ENCODE measurements around the gene LANCL1.
A peak's percentile ranks its signal among the peaks of the same experiment; 100 is the strongest.

The LANCL1 gene, protein sequence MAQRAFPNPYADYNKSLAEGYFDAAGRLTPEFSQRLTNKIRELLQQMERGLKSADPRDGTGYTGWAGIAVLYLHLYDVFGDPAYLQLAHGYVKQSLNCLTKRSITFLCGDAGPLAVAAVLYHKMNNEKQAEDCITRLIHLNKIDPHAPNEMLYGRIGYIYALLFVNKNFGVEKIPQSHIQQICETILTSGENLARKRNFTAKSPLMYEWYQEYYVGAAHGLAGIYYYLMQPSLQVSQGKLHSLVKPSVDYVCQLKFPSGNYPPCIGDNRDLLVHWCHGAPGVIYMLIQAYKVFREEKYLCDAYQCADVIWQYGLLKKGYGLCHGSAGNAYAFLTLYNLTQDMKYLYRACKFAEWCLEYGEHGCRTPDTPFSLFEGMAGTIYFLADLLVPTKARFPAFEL

DNA sequence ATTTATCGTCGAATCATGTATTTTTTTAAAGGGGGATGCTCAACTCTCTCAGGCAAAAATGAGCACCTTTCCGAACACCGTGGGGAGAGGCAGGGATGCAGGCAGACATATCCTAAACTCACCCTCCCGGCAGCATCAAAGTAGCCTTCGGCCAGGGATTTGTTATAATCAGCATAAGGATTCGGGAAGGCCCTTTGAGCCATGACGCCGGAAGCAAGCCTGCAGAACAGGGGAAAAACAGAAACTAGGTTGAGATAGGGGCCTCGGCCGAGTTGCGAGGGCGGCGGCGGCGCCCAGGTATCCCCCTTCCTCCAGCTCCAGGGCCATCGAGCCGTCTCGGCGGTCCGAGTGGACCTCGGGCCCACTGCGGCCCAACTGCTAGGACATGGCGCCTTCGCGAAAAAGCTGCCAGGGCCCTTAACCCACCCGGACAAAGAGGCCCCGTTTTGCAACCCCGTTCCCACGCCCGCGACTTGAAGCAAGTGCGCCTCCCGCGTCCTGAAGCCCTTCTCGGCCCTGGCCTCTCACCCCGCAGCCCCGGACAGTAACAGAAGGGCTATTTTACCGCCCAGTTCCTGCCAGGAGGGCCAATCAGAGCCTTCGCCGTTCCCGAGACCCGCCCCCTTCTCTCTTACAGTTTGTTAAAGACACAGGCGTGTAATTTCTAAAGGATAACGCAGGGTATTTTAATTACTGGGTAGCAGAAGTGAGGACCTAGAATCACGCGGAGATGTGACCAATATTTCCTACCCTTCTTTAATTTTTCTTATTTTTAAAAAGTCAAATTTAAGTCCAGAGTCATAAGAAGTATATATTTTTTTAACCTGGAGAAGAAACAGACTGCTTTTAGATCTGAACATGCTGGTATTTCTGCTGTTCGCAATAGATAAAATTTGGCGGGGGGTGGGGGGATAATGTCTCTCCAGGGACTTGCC lies at the start of gene LANCL1:
TSS of gene LANCL1 (minus strand) at position 566 of the 935 bp plus-strand sequence. CDS start at position 203, 363 bp downstream.
- peak; percentile 90 for DNase-seq

DNA sequence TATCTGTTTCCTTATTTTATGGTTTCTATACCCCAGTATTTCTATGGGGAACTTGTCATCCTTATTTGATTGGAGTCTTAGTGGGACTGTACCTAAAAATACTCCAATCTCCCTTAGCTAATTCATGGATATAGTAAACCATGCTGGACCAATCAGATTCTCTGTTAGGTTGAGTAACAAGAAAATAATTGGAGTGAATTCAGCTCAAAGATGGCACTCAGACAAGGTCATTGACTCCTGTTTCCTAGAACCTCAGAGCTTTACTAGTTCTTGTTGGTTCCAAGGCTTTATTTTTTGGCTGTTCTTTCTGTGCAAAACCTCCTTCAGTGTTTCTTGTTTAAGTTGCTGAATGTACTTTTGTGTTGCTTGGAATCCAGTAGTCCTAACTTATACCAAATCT lies 48.0 kb upstream of the LANCL1 start:
- no peak for DNase-seq

DNA sequence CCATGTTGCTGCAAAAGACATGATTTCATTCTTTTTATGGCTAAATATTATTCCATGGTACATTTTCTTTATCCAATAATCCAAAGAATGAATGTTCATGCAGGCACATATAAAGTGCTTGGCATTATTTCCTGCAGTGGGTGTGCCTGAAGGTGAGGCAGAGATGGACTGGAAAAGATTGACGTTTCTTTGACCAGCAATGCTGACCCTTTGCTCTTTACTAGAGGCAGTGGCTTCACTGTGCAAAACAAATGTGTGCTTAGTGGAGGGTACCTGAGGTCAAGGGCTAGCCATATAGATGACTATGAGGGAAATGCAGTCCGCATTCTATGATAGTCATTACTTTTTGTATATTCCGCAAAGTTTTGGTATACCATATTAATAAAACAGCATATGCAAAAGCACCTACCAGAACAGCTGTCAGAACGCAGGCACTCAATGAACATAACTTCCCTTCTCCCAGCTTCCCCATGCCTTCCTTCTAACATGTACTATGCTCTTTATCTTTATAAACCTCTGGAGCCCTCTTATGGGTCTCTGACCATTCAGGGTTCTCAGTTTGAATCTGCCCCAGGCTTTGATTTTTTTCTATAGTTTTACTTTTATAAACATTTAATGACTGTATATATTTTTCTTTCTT lies 47.2 kb upstream of the LANCL1 start:
- DNase-seq = no peak

DNA sequence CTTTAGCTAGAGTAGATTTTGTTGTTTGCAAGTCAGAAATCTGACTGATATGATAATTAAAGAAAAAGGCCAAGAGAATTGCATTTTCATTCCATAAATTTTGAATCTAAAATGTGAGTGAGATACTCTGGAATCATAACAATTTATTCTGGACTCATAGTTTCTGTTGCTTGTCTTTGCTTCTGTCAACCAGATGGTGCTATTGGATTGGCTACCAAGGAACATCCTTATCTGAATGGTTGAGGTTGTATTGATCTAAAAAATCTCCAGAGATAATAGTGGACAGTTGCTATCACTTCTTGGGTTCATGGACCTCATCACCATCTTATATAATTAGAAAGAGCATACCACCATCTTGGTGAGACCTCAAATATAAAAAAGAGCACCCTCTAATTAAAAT lies 45.8 kb upstream of the LANCL1 start:
- DNase-seq = no peak

DNA sequence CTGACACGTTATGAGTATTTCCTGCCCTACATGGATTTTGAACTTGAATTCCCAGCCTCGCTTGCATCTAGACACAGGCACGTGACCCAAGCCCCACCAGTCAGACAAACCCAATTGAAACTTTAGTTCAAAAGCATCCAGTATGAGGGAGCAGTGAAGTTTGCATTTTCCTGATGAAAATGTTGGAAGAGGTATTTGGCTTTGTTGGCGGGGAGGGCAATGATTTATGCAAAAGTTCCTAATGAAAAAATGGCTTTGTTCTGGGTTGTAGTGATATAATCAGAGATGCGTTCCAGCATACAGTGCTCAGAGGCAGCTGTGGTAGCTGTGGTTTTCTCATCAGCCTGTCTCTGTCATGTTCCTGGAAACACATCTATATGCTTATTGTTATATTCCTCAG lies 43.0 kb upstream of the LANCL1 start:
- no peak for DNase-seq

DNA sequence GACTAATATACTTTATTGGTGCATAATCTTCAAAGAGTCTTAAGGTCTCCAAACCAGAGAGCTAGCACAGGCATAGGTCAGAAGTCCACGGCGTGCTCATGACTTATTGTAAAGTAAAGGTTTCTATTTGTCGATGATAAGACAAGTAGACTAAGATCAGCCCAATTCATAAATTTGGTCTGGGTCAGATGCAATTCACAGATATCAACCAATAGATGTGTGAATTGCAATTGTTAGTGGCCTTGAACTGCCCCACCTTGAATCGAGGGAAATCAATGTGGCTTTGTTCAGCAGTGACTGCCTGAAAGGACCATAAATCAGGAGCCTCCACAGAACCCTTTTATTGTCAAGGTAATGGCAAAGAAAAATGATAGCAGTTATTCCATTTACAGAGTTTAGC lies 40.7 kb upstream of the LANCL1 start:
- no peak for DNase-seq

DNA sequence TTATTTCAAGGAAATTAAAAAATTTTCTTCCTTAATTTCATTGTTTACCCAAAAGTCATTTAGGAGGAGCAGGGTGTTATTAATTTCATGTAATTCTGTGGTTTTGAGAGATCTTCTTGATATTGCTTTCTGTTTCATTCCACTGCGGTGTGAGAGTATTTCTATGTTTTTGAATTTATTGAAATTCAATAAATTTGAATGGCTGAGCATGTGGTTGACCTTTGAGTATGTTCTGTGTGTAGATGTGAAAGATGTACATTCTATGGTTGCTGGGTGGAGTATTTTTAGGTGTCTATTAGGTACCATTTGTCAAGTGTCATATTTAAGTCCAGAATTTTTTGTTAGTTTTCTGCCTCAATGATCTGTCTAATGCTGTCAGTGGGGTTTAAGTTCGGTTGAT lies 39.4 kb upstream of the LANCL1 start:
- no peak for DNase-seq

DNA sequence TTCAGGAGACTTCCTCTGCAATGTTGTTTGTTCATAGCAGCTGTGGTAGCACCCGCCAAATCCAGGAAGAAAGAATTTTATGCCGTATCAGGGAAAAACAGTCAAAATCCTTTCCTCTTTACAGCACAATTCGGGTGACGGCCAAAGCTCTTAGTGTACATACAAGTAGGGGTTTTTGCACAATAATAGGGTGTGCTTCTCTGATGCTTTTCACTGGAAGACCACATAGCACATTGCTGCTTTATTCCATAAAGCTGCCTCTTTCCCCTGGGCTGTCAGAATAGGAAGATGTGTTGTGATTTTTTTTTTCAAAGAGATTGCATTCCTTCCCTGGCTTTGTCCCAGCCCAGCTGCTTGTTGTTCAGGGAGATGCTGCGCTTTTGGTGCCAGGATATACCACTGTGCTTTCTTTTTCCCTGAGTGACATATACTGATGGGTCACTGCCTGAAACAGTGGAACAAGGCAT lies 27.2 kb upstream of the LANCL1 start:
- peak; percentile 28 for DNase-seq

DNA sequence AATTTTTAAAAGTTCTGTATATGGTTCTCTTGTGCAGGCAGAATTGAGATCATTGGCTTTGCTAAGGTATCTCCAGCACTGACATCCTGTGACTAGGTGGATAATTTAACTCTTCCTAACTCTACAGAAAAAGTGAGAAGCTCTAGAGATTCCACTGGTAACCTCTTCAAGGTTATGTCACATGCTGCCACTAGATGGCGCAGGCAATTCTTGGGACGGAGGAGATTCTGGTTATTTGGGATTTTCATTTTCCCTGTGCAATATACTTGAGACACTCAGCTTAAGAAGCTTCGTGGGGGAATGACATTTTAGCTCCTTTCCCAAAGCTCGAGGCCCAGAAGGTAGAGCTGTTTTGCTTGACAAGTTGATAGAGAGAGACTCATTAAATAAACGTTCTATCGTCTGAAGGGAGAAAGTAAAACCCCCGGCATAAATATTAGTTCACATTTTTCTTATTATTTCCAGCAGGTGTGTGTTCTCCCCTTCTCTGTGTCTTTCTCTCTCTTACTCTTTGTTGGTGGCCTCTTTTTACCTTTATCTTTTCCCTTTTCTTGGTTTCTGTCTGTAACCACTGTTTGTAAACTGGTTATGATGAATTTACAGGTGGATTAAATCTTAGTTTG lies 26.6 kb upstream of the LANCL1 start:
- DNase-seq = peak; percentile 67

DNA sequence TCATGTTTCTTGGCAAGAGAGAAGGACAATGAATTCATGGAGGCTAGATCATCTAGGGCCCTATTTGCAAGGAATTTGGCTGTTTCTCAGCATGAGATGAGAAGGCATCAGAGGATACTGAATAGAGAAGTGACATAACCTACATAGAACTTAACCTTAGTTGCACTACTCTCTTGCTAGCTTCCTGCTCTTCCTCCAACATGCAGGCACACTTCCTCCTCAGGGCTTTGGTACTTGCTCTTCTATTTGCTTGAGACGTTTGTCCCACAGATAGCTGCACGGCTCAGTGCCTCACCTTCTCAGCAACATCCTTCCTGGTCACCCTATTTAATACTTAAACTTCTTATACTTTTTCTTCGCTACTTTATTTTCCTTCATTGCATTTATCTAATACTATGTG lies 20.0 kb upstream of the LANCL1 start:
- DNase-seq = no peak

DNA sequence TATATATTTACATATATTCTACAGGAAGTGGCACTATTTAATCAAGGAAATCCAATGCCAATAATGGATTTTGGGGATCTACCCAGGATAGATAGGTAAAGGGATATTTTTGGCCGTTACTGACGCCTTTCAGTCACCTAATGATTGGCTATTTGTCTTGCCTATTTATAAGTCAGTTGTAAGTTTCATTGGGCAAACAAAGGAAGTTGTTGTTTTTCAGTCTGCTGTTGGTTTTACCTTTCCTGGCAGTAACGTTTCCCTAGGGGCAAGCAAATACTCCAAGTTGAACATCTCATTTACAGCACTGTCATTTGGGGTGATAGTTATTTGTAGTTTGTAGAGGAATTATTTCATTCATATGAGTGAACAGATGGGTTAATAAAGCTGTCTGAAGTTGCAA lies 17.0 kb upstream of the LANCL1 start:
- peak; percentile 22 for DNase-seq

DNA sequence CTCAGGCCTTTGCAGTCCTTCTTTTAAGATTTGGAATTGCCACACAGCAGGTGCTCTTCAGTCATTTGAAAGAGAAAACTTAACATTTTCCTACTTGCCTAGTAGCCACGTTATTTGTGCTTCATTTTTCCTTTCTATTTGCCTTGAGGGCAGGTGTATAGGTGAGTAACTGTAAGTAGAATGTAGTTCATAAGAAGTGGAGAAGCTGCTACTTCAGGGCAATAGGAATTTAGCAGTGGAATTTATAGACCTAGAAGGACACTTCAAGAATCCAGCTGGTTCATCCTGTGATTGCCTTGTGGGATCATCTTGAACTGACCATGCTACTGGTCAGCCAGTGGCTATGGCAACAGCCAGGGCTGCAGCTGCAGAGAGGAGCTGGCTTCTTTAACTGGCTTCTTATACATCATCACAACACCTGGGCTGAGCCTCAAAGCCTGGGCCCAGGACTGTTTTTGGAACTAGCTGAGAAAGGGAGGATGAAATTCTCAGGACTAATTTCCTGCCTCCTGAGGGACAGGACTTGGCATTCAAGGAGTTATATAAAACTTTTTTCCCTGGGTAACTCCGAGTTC lies 5.1 kb upstream of the LANCL1 start:
- no peak for DNase-seq

DNA sequence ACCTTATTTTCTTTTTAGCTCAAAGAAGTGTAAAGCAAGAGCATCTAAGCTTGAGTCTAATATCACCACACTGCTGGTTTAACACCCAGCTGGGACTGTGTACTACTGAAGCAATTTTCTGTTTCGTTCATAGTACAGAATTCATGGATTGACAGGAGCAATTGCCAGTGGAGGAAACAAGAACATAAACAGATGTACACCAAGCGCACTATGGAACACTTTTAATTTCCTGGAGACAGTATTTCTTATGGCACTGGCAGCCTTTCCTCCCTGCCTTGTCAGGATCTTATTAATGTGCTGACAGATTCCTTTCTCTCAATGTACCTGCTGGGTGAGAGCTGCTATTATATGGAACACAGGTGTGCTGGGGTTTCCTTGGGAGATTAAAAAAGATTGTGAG lies 4.2 kb upstream of the LANCL1 start:
- no peak for DNase-seq

DNA sequence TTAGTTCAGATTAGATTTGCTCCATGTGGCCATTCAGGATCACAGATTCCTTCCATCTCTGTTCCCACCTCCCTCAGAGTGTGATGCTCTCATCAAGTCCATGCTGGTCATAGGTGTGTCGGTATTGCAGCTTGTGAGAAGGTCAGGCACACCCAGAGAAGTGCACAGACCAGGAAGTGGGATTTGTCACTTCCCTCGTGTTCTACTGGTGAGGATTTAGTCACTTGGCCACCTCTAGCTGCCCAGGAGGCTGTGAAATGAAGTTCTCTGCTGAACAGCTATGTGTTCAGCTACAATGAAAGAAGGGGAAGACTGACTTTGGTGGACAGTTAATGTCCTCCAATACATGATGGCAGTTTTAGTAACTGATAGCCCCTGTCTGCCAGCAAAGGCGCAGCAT lies 3.5 kb upstream of the LANCL1 start:
- DNase-seq = no peak

DNA sequence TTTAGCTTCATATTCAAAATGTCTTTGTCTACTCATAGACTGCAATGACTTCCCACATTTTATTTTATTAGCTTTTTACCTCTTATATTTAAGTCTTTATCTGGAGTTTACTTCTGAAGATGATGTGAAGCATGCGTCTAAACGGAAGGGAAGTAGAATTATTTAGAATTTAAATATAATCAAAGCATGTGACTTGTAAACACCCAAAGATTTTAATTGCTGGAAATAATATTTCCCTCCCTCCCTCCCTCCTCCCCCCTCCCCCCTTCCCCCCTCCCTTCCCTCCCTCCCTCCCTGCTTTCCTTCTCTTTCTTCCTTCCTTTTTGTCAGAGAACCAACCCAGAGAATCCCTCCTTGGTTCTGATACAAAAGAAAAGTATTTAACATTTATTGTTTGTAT lies 2.1 kb upstream of the LANCL1 start:
- DNase-seq = no peak

DNA sequence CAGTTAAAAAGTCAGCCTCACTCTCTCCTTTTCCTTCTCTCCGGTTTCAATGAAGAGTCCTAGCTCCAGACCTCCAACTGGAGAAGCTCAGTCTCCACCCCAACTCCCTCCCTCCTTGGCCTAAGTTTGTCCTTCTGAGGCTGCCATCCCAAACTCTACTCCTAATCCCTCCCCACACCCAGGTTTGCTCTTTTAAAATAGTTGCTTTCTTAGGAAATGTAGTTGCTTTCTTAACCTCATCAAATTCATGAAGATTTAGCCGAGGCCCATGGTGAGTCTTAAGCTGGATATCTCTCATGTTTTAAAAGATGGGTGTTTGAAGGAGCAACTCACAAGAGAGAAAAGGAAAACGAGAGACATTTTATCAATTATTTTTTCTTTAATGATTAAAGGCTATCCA lies 937 bp upstream of the LANCL1 start:
- peak; percentile 6 for DNase-seq

DNA sequence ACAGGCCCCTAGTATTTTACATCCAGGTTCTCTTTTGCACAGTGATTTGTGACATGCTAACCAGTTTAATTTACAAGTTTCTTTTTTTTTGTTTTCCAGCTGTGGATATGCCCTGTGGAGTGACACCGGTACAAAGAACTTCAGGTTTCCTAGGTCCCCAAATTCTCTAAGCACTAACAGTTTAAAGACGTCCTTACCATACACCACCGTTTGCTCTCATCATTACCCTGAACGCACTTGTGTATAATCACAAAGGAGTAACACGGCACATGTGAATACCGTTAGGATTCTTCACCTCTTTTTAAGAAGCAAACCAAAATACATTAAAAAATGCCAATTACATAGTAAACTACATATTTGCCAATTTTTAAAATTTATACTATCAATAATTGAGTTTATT lies 853 bp downstream of the LANCL1 start:
- peak; percentile 14 for DNase-seq

DNA sequence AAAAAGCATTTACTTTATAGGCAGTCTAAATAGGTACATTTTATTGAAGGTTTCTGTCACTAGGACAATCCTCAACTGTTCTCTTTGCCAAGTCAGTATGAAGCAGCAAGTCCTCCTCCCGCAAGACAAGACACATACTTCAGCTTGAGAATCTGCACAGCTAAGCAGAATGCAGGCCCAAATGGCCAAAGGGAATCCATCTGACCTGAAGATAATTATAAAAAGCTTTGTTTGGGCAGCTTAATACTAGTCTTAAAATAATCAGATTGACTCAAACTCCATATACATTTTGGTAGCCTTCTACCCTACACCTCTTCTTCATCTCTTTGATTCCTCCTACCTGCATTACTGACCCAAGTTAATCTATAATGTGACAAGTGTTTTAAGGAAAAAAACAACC lies 1.8 kb downstream of the LANCL1 start:
- no peak for DNase-seq

DNA sequence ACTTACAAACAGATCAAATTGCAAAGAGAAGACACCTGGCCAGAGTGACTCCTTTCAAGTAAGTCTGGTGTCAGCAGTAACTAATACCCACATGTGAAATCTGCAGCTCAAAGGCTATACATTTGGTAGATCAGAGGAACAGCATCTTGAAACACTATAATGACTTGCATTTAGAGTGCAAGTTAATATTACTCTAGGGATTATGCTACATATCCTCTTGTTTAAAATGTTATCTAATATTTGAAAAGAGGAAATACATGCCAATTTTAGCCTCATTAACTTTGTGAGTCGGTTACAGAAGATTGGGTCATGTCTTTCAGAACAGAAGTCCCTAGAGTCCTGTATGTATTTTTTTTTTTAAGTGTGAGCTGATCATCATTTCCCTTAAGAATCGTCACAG lies 15.2 kb downstream of the LANCL1 start:
- peak; percentile 73 for DNase-seq

DNA sequence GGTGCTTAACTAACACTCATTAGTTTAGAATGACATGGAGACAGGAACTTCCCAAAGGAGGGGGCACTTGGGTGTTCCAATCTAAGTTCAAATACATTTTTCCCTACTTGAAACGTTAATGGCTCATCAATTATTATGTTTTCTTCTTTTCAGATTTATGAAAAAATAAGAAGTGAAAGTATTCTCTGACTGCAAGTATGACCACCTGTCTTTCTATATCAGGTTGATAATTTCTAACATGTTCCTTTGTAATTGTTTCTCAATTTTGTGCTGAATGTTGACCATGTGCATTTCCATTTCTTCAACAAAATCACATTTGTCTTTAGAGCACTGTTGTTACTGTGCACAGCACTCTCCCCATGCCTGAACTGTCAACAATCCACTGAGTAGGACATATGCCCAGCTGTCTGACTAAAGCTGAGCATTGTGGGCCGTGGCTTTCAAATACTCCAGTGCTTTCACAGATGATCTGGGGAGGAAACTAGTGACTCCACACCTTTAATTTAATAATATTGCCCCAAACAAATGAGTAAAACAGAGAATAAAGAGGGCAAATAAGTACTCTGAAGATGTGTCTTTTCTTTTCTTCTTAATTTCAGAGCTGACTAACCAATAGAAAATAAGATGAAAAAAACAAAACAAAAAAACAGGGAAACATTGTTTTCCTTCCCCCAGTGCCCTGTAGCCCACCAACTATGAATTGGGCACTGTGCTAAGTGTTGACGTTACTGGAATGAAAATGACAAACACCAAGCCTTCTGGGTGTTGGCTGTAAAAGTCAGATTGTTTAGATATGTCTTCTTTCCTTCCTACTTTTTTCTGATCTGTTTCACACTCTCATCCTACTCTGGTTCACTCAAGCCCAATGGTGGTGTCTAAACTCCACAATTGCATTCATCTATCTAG lies 16.0 kb downstream of the LANCL1 start:
- peak; percentile 13 for DNase-seq

DNA sequence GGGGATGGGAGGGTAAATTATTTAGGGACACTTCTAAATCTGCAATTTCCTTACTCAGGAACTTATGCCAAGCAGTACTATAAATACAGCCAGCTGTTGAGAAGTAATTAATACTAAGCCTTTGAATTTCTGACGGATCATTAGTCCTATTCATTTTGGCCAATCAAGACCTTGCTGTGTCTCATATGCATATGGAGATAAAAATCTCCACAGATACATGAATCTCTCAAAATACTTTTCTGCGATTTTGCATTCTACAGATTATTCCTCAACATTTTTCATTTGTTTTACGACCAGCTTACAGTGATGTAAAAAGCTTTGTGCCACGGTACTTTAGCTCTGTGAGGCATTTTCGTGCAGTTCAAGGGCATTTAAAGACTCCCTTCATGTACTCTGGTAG lies 16.7 kb downstream of the LANCL1 start:
- peak; percentile 12 for DNase-seq
